RWPE1 (cell line): ENCODE measurements around the gene PAK1.
"Not testable (repeated sequence)": the region's sequence is repeated elsewhere in the genome, so short reads cannot be mapped to it uniquely, and the experiment has no call there.

ENCODE experiments used
- CTCF ChIA-PET: fragments of 350-600 bp; sonication (Branson Sonifier 250); formaldehyde crosslinking; extraction: SDS; loops from one replicate; lab custom pipeline; 2021; lab: Yijun Ruan, JAX
- POLR2A ChIA-PET: fragments of 400-600 bp; formaldehyde crosslinking; extraction: SDS; loops from one replicate; lab custom pipeline; 2020; ENCODE audit warnings: antibody characterized with exemption; ENCODE audit not compliant: low non-redundant PET; lab: Yijun Ruan, JAX
- DNase-seq: peaks from one replicate; pipeline ENCODE4 v3.0.0; 2012; ENCODE audit warnings: low spot score
- H3K27ac ChIP-seq: fragments of 450-650 bp; 2 replicates; pipeline ENCODE4 v1.5.1; 2017
- CTCF ChIP-seq: fragments of 450-650 bp; conservative IDR thresholded peaks from 2 replicates; pipeline ENCODE4 v1.5.1; 2017; ENCODE audit warnings: low read depth, mild to moderate bottlenecking

The PAK1 gene

GRCh38 chr11:77387701-77388100 is 86.2 kb downstream of the PAK1 start:
- CTCF ChIA-PET, result no interaction called here
- TF ChIP-seq CTCF, result no peak
- H3K27ac ChIP-seq, result no peak overlapping the region
- POLR2A ChIA-PET, result no interaction called here
- DNase-seq, result no peak

GRCh38 chr11:77386178-77386577 is 87.7 kb downstream of the PAK1 start:
- no peak for TF ChIP-seq CTCF
- ChIA-PET CTCF (interaction anchor here (0.6 kb wide), 2 partner anchors 10 to 1064 kb away, joined by 4 read pairs; no protein-coding TSS in a partner anchor), POLR2A (no interaction called here)
- no peak overlapping the region for H3K27ac ChIP-seq
- no peak for DNase-seq

- POLR2A ChIA-PET, H3K27ac ChIP-seq, CTCF ChIA-PET, DNase-seq: not testable (repeated sequence)
These were observed 88.6 kb downstream of the PAK1 start for GRCh38 chr11:77385255-77385771.

- POLR2A ChIA-PET, result no interaction called here
- H3K27ac ChIP-seq, result no peak overlapping the region
- TF ChIP-seq CTCF, result no peak
- CTCF ChIA-PET, result no interaction called here
- DNase-seq, result no peak
These were observed 89.3 kb downstream of the PAK1 start for GRCh38 chr11:77384571-77384970.

GRCh38 chr11:77383349-77383748 is 90.5 kb downstream of the PAK1 start:
- POLR2A ChIA-PET, result not testable (repeated sequence)
- CTCF ChIA-PET, result interaction anchor here (0.6 kb wide), 1 partner anchor 1153 kb away, joined by 5 read pairs; no protein-coding TSS in a partner anchor

GRCh38 chr11:77381729-77382665 is 91.9 kb downstream of the PAK1 start:
- ChIA-PET POLR2A (no interaction called here), CTCF (interaction anchor here (0.6 to 0.7 kb wide), 3 partner anchors 12 to 1102 kb away, joined by 3 read pairs; no protein-coding TSS in a partner anchor)
- H3K27ac ChIP-seq, result no peak overlapping the region
- no peak for DNase-seq
- TF ChIP-seq CTCF, result no peak

More at GRCh38 chr11:77383349-77383748, 90.5 kb downstream of the PAK1 start:
- DNase-seq, H3K27ac ChIP-seq: not testable (repeated sequence)

- no peak for TF ChIP-seq CTCF
- CTCF ChIA-PET, result no interaction called here
- DNase-seq, result no peak
- POLR2A ChIA-PET, result no interaction called here
- no peak overlapping the region for H3K27ac ChIP-seq
These were observed 94.0 kb downstream of the PAK1 start for GRCh38 chr11:77379934-77380333.
